Smooth muscle cell of the pulmonary artery (primary cell): ENCODE results near the gene APCDD1L. TPM values are rescaled to one million over a fixed set of nuclear protein-coding genes. Genes with fewer than 3 reads are reported as not detected.

Experiments used
- total RNA-seq: library from RNA; depleted of rRNA; stranded (reverse); fragments of >200 nt; gene quantifications from 2 replicates; pipeline ENCODE4 v1.2.3, GENCODE V29; 2014

Gene APCDD1L
- total RNA-seq = 28.7 and 173 TPM in 2 replicates

GRCh38 chr20:58515233-58516212, at the start of gene APCDD1L:
Gene APCDD1L (minus strand): TSS chr20:58515399. CDS start chr20:58514707, 692 bp downstream.

Other genes with a start within 250 kb of the APCDD1L start
- 20.2 and 21.4 TPM in 2 replicates for gene RAB22A, start 205.7 kb downstream of the APCDD1L start, total RNA-seq
- 25.1 and 25.5 TPM in 2 replicates for gene VAPB, start 126.2 kb downstream of the APCDD1L start, total RNA-seq
- gene STX16, start 135.9 kb upstream of the APCDD1L start, total RNA-seq = 61.1 and 95.4 TPM in 2 replicates
- 19.4 and 28.2 TPM in 2 replicates for gene NPEPL1, start 177.4 kb upstream of the APCDD1L start, total RNA-seq